Measurements from ENCODE around the gene ANKRD6.
"Not testable (repeated sequence)": the region's sequence is repeated elsewhere in the genome, so short reads cannot be mapped to it uniquely, and the experiment has no call there.

Gene ANKRD6

DNA sequence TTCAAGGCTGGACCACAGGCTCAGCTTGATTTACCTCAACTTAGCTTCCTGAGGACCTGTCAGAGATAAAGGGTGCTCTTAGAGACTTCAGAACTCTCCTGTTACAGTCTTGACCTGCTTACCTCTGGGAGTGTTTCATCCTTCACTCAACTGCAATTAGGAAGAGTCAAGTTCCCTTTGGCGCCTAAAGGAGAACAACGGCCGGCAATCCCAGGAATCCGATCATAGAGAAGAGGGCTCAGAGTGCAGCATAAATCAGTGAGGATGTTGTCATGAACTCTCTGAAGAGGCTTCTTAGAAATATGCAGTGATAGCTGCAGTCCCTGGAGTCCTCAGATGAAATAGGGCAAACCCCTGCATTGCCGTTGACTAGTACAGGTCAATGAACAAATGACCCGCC is 169.2 kb downstream of the ANKRD6 start:
- DNase-seq (ENCODE audit: low read depth in 2 of 2) = no peak

DNA sequence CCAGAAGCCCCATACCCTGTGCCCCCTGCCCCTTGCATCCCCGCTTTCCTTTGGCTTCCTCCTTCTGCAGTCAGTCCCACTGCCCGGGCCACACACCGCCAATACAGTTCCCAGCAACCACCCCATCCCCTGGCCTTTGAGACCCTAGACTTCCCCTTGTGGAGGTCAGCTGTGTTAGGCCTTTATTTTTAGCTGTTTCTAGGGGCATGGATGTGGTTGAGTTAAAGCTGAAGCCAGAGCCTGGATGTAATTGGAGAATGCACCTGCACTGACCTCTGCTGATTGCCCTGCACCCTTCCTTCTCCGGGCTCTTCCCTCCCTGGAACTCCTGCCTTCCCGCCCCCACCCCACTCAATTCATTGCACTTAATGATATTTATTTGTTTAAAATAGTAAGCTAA is 171.7 kb downstream of the ANKRD6 start:
- DNase-seq (ENCODE audit: low read depth in 2 of 2) = no peak

DNA sequence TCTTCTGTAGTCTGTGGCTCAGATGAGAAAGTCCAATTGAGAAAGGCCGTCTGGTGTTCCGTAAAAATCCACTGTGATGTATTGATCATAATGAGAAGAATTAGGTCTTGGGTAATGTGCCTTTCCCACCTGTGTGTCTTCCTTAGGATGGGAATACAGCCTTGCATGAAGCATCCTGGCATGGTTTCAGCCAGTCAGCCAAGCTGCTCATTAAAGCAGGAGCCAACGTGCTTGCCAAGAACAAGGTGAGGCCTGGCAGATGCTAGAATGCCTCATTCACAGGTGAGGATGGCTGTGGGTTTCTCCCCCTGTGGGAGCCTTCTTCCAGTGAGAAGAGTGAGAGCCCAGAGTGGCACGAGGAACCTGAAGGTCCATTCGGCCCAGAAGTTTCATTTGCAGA is 172.9 kb downstream of the ANKRD6 start:
- DNase-seq (ENCODE audit: low read depth in 2 of 2) = no peak

DNA sequence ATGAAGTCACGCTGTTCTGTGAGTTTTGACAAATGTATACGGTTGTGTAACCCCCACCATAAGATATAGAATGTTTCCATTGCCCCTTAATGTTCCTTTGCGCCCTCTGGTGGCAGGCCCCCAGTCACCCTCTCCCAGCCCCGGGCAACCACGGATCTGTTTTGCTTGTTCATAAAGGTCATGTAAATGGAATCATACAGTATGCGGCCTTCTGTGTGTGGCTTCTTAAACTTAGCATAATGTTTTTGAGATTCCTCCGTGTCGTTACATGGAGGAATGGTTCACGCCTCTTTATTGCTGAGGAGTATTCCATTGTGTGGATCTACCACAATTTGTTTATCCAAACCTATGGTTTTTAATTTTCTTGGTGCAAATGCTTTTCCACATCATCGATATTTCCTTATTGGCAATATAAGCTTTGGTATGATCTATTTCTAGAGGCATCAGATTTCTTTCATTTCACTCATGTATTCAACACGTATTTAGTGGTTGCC is 177.2 kb downstream of the ANKRD6 start:
- peak; percentile 37 to 72 for DNase-seq (ENCODE audit: low read depth in 2 of 2)

DNA sequence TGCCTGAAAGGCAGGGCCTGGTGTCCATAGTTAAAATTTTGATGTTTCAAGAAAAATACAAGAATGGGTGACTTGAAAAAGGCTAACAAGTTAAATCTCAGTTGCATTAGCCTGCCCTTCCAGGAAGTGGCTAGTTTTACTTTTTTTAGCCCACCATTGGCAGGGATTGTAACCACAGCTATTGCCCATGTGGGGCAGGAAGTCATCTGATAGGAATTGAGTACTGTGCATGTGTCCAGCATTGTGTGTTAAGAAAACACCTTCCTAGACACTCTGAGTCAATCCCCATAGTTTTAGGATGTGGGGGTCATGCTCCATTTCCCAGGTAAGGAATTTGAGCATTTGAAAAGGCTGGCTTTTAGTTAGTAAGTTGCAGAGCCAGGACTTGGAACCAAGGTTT is 178.7 kb downstream of the ANKRD6 start:
- no peak for DNase-seq (ENCODE audit: low read depth in 2 of 2)

DNA sequence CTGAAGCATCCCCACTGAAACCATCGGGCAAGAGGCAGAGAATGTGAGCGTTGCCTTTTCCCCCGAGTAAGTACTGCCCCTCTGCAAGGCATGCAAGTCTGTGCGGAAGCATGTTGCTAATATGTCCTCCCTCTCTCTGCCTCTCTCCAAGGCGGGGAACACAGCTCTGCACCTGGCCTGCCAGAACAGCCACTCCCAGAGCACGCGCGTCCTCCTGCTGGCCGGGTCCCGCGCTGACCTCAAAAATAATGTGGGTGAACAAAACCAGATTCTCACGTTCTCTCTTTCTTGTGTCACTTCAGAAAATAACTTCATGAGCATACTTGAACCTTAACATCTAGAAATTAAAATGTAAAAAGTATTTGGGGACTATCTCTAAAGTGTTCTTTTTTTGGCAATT is 179.2 kb downstream of the ANKRD6 start:
- no peak for DNase-seq (ENCODE audit: low read depth in 2 of 2)

DNA sequence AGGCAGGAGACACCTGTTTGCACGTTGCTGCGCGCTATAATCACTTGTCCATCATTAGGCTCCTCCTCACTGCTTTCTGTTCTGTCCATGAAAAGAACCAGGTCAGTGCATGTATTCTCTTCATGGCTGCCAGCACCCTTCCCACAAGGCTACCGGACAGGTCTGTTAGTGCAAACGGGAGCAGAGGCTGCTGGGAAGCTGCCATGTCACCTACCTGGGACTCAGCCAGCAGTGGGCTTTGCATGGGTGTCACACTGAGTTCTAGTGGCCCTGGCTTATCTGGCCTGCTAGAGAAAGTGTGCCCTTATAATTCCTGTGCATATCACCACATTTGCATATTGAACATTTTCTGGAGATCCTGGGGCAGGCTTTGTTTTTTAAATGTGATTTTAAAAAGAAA is 180.8 kb downstream of the ANKRD6 start:
- DNase-seq (ENCODE audit: low read depth in 2 of 2) = no peak

DNA sequence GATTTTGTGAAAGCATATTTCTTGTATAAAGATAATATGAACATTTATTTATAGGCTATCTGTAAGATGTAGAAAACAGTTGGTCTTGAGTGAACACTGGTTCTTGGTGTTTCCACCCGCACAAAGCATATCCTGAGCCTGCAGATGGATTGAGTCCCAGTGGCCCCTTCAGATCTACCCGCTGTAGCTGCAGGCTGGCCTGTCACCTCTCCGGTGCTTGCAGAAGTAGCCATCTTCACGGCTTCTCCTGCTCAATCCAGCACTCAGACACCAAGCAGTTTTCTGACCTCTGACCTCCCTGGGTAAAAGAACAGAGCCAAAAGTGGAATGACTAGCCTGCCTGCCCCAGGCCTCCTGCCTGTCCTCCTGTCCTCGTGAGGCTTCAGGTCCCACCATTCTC is 182.9 kb downstream of the ANKRD6 start:
- no peak for DNase-seq (ENCODE audit: low read depth in 2 of 2)

DNA sequence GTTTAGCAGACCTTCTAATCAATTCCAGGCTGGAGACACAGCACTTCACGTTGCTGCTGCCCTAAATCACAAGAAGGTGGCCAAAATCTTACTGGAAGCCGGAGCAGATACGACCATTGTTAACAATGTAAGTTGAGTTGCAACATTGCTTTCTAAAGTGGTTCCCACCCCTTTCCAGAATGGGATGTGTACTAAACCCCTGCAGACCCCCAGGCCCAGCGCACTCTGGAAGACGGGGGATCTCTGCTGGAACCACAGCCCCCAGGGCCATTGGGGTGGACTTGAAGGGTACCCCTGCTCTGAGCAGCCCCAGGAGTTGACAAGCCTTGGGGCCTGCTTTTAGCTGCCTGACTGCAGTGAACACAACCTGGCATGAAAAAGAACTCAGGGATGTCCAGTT is 183.6 kb downstream of the ANKRD6 start:
- DNase-seq (ENCODE audit: low read depth in 2 of 2) = no peak

DNA sequence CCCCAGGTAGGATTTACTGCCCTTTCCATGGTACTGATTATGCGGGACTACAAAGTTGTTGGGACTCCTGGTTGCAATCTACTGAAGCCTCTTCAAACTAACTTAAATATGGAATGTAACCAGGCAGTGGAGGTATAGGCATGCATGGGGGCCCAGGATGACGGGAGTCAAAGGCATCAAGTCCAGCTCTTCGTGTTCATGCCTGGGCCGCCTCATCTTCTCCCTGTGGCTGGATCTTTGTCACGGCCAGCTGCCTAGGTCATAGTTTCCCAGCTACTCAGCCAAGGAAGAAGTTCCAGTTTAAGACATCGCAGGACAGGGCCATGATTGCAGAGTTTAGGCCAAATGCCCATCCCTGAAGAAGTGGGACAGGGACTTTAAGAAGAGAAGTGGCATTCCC is 185.1 kb downstream of the ANKRD6 start:
- DNase-seq (ENCODE audit: low read depth in 2 of 2) = no peak

DNA sequence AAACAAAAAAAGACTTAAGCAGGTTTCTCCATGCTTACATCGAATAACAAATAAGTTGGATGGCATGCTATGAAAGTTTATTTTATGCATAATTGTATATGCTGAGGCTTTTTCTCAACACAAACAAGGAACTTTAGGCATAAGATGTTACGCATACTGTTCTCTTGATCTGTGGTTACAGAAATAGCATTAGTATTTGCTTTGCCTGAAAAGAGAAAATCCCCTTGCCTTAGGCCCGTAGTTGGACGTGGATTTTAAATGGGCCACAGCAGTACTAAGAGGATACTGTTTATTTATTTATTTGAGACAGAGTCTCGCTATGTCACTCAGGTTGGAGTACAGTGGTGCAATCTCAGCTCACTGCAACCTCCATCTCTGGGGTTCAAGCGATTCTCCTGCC is 186.6 kb downstream of the ANKRD6 start:
- DNase-seq (ENCODE audit: low read depth in 2 of 2) = no peak

DNA sequence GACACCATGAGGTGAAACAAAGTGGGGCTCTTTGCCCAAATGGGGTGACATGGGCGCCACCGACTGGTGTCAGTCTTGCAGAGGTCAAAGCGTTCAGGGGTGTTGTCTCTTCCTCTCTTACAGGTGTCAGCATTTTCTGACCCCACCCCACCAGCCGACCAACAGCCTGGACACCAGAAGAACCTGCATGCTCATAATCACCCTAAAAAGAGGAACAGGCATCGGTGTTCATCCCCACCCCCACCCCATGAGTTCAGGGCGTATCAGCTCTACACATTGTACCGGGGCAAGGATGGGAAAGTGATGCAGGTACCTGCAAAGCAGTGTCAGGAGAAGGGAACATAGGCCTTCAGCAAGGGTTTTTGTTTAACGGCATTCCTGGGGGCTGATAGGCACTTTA is 190.8 kb downstream of the ANKRD6 start:
- DNase-seq (ENCODE audit: low read depth in 2 of 2) = no peak

DNA sequence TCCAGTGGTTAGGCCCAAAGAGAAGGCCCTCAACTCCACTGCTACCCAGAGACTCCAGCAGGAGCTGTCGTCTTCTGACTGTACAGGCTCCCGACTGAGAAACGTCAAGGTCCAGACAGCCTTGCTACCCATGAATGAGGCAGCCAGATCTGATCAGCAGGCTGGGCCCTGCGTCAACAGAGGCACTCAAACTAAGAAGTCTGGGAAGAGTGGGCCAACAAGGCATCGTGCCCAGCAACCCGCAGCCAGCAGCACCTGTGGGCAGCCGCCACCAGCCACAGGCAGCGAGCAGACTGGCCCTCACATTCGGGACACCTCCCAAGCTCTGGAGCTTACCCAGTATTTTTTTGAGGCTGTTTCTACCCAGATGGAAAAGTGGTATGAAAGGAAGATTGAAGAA is 197.5 kb downstream of the ANKRD6 start:
- DNase-seq (ENCODE audit: low read depth in 2 of 2) = no peak

DNA sequence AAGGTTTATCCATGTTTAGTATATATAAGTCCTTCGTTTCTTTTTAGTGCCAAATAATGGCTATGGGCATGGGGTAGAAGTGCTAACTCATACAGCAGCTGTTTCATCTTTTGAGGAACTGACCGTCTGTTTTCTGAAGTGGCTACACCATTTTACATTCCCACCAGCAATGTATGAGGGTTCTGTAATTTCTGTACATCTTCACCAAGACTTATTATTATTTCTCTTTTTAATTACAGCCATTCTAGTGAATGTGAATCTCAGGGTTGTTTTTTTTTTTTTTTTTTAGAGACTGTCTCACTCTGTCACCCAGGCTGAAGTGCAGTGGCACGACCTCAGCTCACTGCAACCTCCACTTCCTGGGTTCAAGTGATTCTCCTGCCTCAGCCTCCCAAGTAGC is 203.5 kb downstream of the ANKRD6 start:
- not testable (repeated sequence) for DNase-seq (ENCODE audit: low read depth in 2 of 2)

DNA sequence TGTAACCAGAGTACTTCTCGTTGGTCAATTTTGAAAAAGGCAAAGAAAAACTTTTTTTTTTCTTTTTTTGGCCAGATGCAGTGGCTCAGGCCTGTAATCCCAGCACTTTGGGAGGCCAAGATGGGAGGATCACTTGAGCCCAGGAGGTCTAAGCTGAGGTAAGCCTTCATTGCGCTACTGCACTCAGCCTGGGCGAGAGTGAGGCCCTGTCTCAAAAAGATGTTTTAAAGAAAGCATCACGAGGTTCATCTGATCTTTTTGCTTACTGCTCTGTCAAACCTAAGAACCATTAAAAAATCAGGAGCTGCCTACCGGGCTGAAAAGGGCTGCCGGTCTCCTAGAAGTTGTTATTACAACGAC is 205.0 kb downstream of the ANKRD6 start:
- no peak for DNase-seq (ENCODE audit: low read depth in 2 of 2)

DNA sequence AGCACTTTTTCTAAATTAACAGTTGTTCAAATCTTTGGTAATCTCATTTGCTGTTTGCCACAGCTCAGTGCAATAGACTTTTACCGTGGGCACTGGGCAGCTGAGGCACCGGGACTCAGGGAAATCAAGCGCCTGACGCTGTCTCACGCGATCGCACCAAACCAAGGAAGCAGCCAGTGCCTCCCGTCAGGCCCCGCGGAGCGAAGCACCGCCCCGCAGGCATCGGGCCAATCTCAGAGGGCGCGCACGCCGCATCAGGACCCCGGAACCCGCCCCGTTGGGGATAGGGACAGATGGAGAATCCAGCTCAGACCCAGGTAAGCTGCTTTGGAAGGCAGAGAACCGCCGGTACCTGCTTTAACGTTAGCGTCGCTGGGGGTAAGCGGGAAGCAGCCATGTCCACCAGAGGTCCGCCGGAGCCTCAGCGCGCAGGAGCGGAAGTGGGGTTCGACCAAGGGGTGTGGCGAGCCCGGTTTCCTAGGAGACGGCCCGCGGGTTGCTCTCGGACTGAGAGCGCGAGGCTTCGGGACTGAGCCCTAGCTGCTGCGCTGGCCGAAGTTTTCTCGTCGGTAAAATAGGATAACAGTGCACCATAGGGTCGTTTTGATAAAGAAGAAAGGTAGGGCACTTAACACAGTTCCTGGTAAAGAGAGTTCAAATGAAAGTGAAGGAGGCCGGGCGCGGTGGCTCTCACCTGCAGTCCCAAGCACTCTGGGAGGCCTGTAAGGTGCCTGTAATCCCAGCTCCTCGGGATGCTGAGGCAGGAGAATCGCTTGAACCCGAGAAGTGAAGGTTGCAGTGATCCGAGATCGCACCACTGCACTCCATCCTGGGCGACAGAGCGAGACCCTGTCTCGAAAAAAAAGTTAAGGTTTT is 205.6 kb downstream of the ANKRD6 start, which contains the start of gene LYRM2:
LYRM2 (minus strand) TSS at position 428 of the 876 bp plus-strand sequence; CDS start at position 397, 31 bp downstream.
- DNase-seq (ENCODE audit: low read depth in 2 of 2) = peak; percentile 89 to 92

DNA sequence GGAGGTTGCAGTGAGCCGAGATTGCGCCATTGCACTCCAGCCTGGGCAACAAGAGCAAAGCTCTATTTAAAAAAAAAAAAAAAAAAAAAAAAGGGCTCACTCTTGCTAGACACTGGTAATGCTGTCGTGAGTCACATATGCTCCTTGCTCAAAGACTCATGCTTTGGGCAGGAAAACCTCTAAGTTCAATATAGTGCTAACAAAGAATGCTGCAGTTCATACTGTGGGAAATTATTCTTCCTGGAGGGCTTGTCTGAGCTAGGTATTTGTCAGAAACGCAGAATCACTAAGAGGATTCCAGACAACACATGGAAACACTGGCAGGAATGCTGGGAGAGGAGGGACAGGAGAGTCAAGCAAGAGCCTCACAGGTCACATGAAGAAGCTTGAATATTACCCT is 207.9 kb downstream of the ANKRD6 start:
- DNase-seq (ENCODE audit: low read depth in 2 of 2) = no peak

DNA sequence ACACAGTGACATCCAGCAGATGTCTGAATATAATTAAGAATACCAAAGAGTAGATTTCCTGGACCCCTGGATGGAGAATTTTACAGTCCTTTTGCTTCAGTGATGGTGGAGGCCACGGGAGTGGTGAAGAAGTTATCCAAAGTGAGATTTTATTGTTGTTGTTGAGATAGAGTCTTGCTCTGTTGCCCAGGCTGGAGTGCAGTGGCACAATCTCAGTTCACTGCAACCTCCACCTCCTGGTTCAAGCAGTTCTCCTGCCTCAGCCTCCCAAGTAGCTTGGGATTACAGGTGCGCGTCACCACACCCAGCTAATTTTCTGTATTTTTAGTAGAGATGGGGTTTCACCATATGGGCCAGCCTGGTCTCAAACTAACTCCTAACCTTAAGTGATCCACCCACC is 208.6 kb downstream of the ANKRD6 start:
- DNase-seq (ENCODE audit: low read depth in 2 of 2) = not testable (repeated sequence)

DNA sequence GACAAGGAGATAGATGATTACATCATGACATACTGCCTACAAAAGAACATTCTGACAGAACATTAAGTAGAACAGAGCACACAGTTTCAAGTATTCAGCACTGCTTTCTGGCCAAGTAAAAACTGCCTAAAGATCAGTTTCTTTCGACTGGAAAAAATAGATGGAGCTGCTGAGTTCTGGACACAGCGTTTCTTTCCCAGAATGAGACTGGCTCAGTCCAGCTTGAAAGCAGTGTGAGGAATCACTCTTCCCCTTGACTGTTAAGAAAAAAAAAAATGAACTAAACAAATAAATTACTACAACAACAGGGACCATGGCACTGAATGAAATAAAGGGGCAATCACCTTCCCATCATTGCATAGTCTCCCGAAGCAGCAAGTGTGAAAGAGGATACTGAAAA is 210.0 kb downstream of the ANKRD6 start:
- DNase-seq (ENCODE audit: low read depth in 2 of 2) = no peak

DNA sequence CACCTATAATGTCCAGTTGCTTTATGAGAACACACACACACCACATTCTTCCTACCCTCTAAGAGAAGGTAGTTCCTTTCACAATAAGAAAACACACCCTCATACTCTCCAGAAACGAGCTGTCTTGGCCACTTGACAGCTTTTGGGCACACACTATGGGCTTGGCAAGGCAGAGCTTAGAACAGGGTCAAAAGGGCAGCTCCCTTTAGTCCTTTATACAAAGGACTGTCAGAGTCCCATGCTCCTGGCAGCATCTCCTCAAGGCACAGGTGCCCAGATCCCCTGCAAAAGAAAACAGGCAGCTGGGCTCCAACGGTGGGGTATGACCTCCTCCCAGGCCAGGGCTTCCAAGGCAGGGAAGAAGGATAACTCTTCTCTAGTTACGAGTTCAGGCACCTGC is 210.5 kb downstream of the ANKRD6 start:
- no peak for DNase-seq (ENCODE audit: low read depth in 2 of 2)

DNA sequence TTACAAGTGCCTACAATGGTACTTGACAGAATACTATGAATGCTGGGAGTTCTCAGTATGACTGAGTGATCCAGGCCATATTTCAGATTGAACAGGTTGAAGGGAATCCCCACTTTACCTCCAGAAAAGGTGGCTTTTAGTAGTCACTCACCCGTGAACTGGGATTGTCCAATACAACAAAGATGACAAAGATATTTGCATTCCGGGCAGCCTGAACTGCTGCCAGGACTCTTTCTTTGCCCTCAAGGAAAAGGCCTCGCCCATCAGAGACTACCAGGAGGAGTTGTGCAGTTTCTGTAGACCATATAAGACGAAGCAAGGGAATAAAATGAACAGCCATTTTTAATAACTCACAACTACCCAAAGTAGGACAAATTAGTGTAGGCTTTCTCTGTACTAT is 211.9 kb downstream of the ANKRD6 start:
- no peak for DNase-seq (ENCODE audit: low read depth in 2 of 2)

DNA sequence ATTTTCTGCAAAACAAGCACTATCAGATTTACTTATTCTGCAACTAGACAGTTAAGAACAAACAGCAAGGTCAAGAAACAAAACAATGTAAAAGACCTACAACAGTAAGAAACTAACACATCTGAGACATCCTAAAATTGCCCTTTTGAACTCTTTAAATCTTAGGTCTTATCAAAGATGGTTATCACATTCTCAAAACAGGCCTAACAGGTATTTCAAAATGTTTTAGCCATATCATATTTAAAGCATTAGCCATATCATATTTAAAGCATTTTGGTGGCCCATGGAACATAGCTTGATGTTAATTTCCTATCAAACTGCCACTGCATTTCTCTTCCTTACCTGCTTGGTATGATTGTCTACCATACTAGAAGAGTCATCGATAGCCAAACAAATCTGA is 216.7 kb downstream of the ANKRD6 start:
- no peak for DNase-seq (ENCODE audit: low read depth in 2 of 2)

DNA sequence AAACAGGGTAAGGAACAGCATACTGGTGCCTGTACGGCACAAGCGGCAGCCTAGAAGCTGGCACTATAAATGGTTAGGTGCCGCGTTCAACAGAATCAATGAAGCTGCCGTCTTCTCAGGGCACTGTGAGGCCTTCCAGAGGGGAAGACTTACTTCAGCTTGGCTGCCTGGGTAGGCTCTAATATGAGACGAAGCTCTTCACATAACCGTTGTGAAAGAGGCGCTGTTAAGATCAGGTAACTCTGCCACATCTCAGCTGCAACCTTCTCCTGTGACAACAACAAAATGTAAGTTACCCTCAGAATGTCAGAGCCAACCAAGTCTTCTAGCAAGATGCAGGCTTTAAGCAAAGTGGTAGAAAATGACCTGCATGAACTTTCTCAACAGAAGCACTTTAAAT is 217.6 kb downstream of the ANKRD6 start:
- no peak for DNase-seq (ENCODE audit: low read depth in 2 of 2)

DNA sequence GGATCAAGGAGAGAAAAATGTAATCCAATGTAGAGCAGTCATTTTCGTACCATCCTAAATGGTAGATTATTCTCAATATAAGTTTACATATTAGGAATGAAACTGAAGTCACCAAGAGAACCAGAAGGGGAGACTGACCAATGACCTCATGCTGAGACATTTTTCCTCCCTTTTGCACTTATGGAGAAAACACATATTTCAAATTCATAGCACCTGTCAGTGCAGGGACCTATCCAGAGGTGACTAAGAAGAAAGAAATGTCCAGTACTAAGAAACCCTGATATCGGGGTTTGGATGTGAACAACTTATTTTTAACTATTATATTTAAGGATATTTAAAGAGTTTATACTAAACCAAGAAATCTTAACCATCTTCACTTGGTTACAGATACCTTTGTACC is 222.2 kb downstream of the ANKRD6 start:
- DNase-seq (ENCODE audit: low read depth in 2 of 2) = no peak

All from stimulated activated CD4-positive, alpha-beta T cell treated with anti-CD3 and anti-CD28 coated beads, Interleukin-12 subunit alpha, Interleukin-12 subunit beta, amount 100 ng/mL, for 24 hours (primary cell).